ENCODE measurements around the gene ANKRD39. TPM values are rescaled to one million over a fixed set of nuclear protein-coding genes. Genes with fewer than 3 reads are reported as not detected.

ANKRD39 gene
- total RNA-seq, 2 experiments from 2014 or later: 22.6 TPM

- Mint-ChIP-seq H3K27me3 (no peaks in the 10 kb centered on the region), H3K4me1 (ENCODE audit: low read depth) (peaks cover 40% of the 10 kb centered on the region), H3K36me3 (ENCODE audit: low read depth) (no peaks in the 10 kb centered on the region), H3K4me3 (no peak overlapping the region), H3K27ac (no peak overlapping the region), H3K9me3 (no peaks in the 10 kb centered on the region)
- CTCF ChIA-PET: no interaction called here
- intact Hi-C loops (cut with micrococcal nuclease): no loop called here
- ATAC-seq: no peak
- no peak for TF ChIP-seq CTCF (IDR thresholded peaks at IDR 0.05)
- DNase-seq: no peak
- POLR2A ChIA-PET: no interaction called here
Observed at GRCh38 chr2:96876269-96877041, 18.6 kb upstream of the ANKRD39 start.

GRCh38 chr2:96875498-96876268, 17.9 kb upstream of the ANKRD39 start:
- no peak overlapping the region for H3K27ac Mint-ChIP-seq
- H3K9me3 Mint-ChIP-seq: no peaks in the 10 kb centered on the region
- no peak overlapping the region for H3K4me3 Mint-ChIP-seq
- POLR2A ChIA-PET: no interaction called here
- TF ChIP-seq CTCF (IDR thresholded peaks at IDR 0.05): no peak
- peaks cover 45% of the 10 kb centered on the region for H3K4me1 Mint-ChIP-seq (ENCODE audit: low read depth)
- CTCF ChIA-PET: interaction anchor here (1.6 kb wide), 1 partner anchor 66 kb away, joined by 4 read pairs; no protein-coding TSS in a partner anchor
- DNase-seq (no peak), ATAC-seq (no peak)
- peaks cover 1% of the 10 kb centered on the region for H3K27me3 Mint-ChIP-seq
- no peaks in the 10 kb centered on the region for H3K36me3 Mint-ChIP-seq (ENCODE audit: low read depth)
- intact Hi-C loops (cut with micrococcal nuclease): no loop called here

- Mint-ChIP-seq H3K9me3 (no peaks in the 10 kb centered on the region), H3K27ac (peak overlapping the region; percentile 62), H3K36me3 (ENCODE audit: low read depth) (no peaks in the 10 kb centered on the region), H3K4me3 (no peak overlapping the region), H3K4me1 (ENCODE audit: low read depth) (peaks cover 50% of the 10 kb centered on the region), H3K27me3 (peaks cover 3% of the 10 kb centered on the region)
- CTCF ChIA-PET: interaction anchor here (1.2 to 2.0 kb wide), 4 partner anchors 16 to 82 kb away, joined by 3 to 14 read pairs (median 4); partner anchors contain the start of gene ANKRD39
- POLR2A ChIA-PET: interaction anchor here (1.2 to 2.2 kb wide), 3 partner anchors 11 to 68 kb away, joined by 4 to 9 read pairs (median 4); partner anchors contain the start of gene ANKRD39
- DNase-seq (peak; percentile 53), ATAC-seq (peak; percentile 46)
- TF ChIP-seq CTCF (IDR thresholded peaks at IDR 0.05): no peak
- intact Hi-C loops (cut with micrococcal nuclease): no loop called here
Observed at GRCh38 chr2:96874198-96874831, 16.5 kb upstream of the ANKRD39 start.

- POLR2A ChIA-PET: interaction anchor here (1.2 to 2.2 kb wide), 3 partner anchors 12 to 69 kb away, joined by 4 to 9 read pairs (median 4); partner anchors contain the start of gene ANKRD39
- DNase-seq (no peak), ATAC-seq (no peak)
- peaks cover 50% of the 10 kb centered on the region for H3K4me1 Mint-ChIP-seq (ENCODE audit: low read depth)
- H3K27ac Mint-ChIP-seq: no peak overlapping the region
- H3K9me3 Mint-ChIP-seq: no peaks in the 10 kb centered on the region
- intact Hi-C loops (cut with micrococcal nuclease): no loop called here
- H3K4me3 Mint-ChIP-seq: no peak overlapping the region
- no peak for TF ChIP-seq CTCF (IDR thresholded peaks at IDR 0.05)
- CTCF ChIA-PET: interaction anchor here (1.1 to 7.1 kb wide), 5 partner anchors 16 to 86 kb away, joined by 3 to 61 read pairs (median 5); partner anchors contain the start of gene ANKRD39
- H3K27me3 Mint-ChIP-seq: peaks cover 3% of the 10 kb centered on the region
- no peaks in the 10 kb centered on the region for H3K36me3 Mint-ChIP-seq (ENCODE audit: low read depth)
Observed at GRCh38 chr2:96873651-96874096, 15.9 kb upstream of the ANKRD39 start.
